Left ventricle myocardium inferior (tissue), 1 donor: ENCODE results near the gene ZFP30. TPM values are rescaled to one million over a fixed set of nuclear protein-coding genes. Genes with fewer than 3 reads are reported as not detected.
A peak's percentile ranks its signal among the peaks of the same experiment; 100 is the strongest.

ENCODE experiments used
- DNase-seq: peaks from one replicate; pipeline ENCODE4 v3.0.0-alpha.2; 2020
- H3K27ac ChIP-seq: fragments of 200-600 bp; replicated peaks from 2 replicates; pipeline ENCODE4 v1.8.0; 2021
- H3K27me3 ChIP-seq: fragments of 200-600 bp; 2 replicates; pipeline ENCODE4 v1.8.0; 2021; ENCODE audit warnings: low read depth
- H3K36me3 ChIP-seq: fragments of 200-600 bp; 2 replicates; pipeline ENCODE4 v1.8.0; 2021
- H3K4me1 ChIP-seq: fragments of 200-600 bp; 2 replicates; pipeline ENCODE4 v1.8.0; 2021
- H3K4me3 ChIP-seq: fragments of 200-600 bp; 2 replicates; pipeline ENCODE4 v1.8.0; 2021; ENCODE audit warnings: mild to moderate bottlenecking, moderate library complexity
- H3K9me3 ChIP-seq: fragments of 200-600 bp; replicated peaks from 2 replicates; pipeline ENCODE4 v1.8.0; 2021
- intact Hi-C: fragments of 100-400 bp; cut with micrococcal nuclease; formaldehyde crosslinking; loops from one replicate; pipeline ENCODE4 v1.11.0; 2022
- long read RNA-seq: library from polyadenylated mRNA; unstranded; transcript quantifications from one replicate; pipeline ENCODE4 v2.0.0, GENCODE V29; 2021
- total RNA-seq: library from RNA; stranded (reverse); fragmentation: NEBNext Ultra II Directional; extraction: Animal tissue kit (Norgen Biotek cat#: 25700); gene quantifications from one replicate; pipeline ENCODE4 v1.2.1, GENCODE V29; 2021
- TF ChIP-seq, protein P1 (sequence below): fragments of 200-600 bp; IDR thresholded peaks from 2 replicates; pipeline ENCODE4 v1.8.0; 2021; ENCODE audit warnings: antibody characterized with exemption, mild to moderate bottlenecking, borderline replicate concordance
- donor health status: DM: no; HTN: yes; CAD: no; lungs with severe emphysema.

The ZFP30 gene
- total RNA-seq, result 7.7 TPM
- long read RNA-seq, partial matches to known transcripts, result 0 of 1 reads
- long read RNA-seq, other reads (novel, unspliced or antisense), result 1 of 1 reads

DNA sequence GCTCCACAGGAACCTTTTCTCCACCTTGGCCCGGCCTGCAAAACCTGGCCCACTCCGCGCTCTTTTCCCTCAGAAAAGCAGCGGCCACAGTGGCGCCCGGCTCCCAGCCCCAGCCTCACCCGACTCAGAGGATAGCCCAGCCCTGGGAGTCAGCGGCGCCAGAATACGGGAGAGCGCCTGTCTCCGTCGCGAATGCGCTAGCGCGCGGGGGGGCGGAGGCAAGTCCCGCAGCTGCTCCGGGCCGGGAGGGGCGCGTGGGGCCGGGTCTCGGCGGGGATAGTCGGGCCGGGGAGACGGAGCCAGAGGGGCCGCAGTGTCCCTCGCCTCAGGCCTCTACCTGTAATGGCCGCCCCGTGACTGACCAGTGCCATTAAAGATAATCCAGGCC lies at the start of gene ZFP30:
ZFP30 (minus strand) TSS at position 165 of the 388 bp plus-strand sequence. CDS start 7,643 bp downstream, outside the sequence.
- intact Hi-C loops, result no loop called here
- peak; percentile 93 for DNase-seq
- H3K27ac ChIP-seq, result peak within 1 kb of the TSS; percentile 94
- TF ChIP-seq, protein P1, sequence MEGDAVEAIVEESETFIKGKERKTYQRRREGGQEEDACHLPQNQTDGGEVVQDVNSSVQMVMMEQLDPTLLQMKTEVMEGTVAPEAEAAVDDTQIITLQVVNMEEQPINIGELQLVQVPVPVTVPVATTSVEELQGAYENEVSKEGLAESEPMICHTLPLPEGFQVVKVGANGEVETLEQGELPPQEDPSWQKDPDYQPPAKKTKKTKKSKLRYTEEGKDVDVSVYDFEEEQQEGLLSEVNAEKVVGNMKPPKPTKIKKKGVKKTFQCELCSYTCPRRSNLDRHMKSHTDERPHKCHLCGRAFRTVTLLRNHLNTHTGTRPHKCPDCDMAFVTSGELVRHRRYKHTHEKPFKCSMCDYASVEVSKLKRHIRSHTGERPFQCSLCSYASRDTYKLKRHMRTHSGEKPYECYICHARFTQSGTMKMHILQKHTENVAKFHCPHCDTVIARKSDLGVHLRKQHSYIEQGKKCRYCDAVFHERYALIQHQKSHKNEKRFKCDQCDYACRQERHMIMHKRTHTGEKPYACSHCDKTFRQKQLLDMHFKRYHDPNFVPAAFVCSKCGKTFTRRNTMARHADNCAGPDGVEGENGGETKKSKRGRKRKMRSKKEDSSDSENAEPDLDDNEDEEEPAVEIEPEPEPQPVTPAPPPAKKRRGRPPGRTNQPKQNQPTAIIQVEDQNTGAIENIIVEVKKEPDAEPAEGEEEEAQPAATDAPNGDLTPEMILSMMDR, result no peak
- H3K4me3 ChIP-seq, result peak within 1 kb of the TSS; percentile 75
- peaks cover 4% of the 10 kb centered on the region for H3K36me3 ChIP-seq
- H3K4me1 ChIP-seq, result peaks cover 43% of the 10 kb centered on the region
- no peaks in the 10 kb centered on the region for H3K27me3 ChIP-seq
- peaks cover 11% of the 10 kb centered on the region for H3K9me3 ChIP-seq

DNA sequence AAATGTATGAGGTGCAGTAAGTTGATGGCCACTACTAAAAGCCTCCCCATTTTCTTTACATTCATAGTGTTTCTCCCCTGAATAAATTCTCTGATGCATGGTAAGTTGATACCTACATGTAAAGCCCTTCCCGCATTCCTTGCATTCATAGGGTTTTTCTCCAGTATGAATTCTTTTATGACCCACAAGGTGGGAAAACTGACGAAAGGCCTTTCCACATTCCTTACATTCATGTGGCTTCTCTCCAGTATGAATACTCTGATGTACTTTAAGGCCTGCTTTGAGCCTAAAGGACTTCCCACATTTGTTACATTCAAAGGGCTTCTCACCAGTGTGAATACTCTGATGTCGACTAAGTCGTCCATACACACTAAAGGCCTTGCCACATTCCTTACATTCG lies 43.8 kb upstream of the ZFP30 start:
- TF ChIP-seq, protein P1, result no peak
- H3K27me3 ChIP-seq, result no peaks in the 10 kb centered on the region
- no peak for DNase-seq
- intact Hi-C loops, result no loop called here
- H3K9me3 ChIP-seq, result peaks cover 8% of the 10 kb centered on the region
- no peak overlapping the region for H3K27ac ChIP-seq
- H3K4me3 ChIP-seq, result no peak overlapping the region
- peaks cover 66% of the 10 kb centered on the region for H3K36me3 ChIP-seq
- no peaks in the 10 kb centered on the region for H3K4me1 ChIP-seq

DNA sequence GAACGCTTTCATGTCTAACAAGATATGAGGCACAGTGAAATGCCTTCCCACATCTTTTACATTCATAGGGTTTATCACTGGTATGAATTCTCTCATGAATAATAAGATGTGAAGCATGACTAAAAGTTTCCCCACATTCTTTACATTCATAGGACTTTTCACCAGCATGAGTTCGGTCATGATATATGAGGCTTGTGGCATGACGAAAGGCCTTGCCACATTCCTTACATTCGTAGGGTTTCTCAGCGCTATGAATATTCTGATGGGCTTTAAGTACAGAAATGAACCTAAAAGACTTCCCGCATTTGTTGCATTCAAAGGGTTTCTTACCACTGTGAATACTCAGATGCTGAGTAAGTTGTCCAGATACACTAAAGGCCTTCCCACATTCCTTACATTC lies 43.0 kb upstream of the ZFP30 start:
- TF ChIP-seq, protein P1, result no peak
- Histone ChIP-seq H3K36me3 (peaks cover 58% of the 10 kb centered on the region), H3K27ac (no peak overlapping the region), H3K4me3 (no peak overlapping the region), H3K27me3 (no peaks in the 10 kb centered on the region), H3K9me3 (peaks cover 8% of the 10 kb centered on the region), H3K4me1 (no peaks in the 10 kb centered on the region)
- intact Hi-C loops, result no loop called here
- no peak for DNase-seq

DNA sequence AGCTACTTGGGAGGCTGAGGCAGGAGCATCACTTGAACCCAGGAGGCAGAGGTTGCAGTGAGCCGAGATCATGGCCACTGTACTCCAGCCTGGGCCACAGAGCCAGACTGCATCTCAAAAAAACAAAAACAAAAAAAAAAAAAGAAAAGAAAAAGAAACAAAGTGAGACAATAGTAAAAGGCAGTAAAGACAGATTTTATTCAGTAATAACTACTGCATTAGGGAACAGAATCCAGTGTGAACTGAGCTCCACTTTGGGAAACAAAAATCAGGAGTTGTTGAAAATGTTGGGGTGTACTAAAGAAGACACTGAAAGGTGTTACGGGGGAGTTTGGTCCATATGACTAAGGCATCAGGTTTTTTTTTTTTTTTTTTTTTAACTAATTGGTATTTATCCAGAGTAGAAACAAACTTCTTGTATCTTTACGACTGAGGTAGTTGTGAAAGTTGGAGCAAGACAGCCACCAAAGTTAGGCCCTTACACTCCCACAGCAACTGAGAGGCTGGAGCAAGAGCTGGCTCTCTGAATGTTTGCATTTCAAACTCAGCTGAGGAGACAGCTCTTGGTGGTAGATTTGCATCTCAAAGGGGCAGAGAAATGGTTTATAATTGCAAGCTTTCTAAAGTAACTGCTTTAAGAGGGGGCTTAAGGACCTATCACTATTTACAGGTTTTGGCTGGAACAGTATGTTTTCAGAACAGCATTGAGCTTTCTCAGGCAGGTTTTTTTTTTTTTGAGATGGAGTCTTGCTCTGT lies 40.1 kb upstream of the ZFP30 start:
- Histone ChIP-seq H3K9me3 (peaks cover 8% of the 10 kb centered on the region), H3K27me3 (no peaks in the 10 kb centered on the region), H3K36me3 (peaks cover 37% of the 10 kb centered on the region), H3K27ac (no peak overlapping the region), H3K4me1 (peaks cover 20% of the 10 kb centered on the region), H3K4me3 (no peak overlapping the region)
- TF ChIP-seq, protein P1, result no peak
- intact Hi-C loops, result no loop called here
- no peak for DNase-seq

DNA sequence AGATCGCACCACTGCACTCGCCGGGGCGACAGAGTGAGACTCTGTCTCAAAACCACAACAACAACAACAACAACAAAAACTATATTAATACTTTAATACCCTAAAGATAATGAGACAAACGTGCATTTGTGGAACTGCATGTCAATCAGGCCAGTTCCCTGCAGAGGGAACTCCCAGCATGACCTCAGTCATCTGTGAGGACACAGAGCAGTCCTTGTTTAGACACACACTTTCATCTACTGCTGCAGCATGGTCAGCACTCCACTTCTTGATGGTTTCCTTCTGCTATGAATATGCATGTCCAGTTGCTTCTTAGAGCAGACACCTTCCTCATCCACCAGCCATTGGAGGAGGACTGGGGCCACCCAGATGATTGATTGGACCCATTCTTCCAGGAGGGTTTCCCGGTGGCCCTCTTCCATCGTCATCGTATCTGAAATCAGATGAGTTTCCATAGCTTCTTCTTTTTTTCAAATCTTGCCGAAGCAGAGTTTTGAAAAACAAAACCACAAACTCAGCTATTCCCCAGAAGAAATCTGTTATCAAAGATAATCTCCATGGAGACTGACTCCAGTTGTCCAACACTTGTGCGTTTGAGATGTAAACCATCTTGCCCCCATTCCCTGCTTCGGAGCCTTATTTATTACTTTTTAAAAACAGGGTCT lies 37.8 kb upstream of the ZFP30 start:
- H3K27ac ChIP-seq, result no peak overlapping the region
- TF ChIP-seq, protein P1, result no peak
- peaks cover 20% of the 10 kb centered on the region for H3K4me1 ChIP-seq
- intact Hi-C loops, result no loop called here
- peaks cover 23% of the 10 kb centered on the region for H3K36me3 ChIP-seq
- H3K9me3 ChIP-seq, result peaks cover 4% of the 10 kb centered on the region
- peak overlapping the region; percentile 80 for H3K4me3 ChIP-seq
- DNase-seq, result no peak
- no peaks in the 10 kb centered on the region for H3K27me3 ChIP-seq
